Renal cortex interstitium (tissue), 15 donors: Measurements from ENCODE around the gene ATF6B. TPM values are rescaled to one million over a fixed set of nuclear protein-coding genes. Genes with fewer than 3 reads are reported as not detected.

Source experiments
- DNase-seq, 11 donors: peaks; one replicate each; pipeline ENCODE4 v3.0.0-alpha.2; 2013; ENCODE audit warnings: low read depth in 9 of 11, low spot score in 4 of 11; ENCODE audit errors: extremely low read depth in 1 of 11
- long read RNA-seq, 16 experiments: transcript quantifications; one replicate each; lab custom pipeline, GENCODE V29; 2026
- polyA plus RNA-seq, 3 donors: library from polyadenylated mRNA; unstranded; fragments of 120-200 nt; gene quantifications; one replicate each; pipeline ENCODE4 v1.2.1, GENCODE V29; 2013; ENCODE audit not compliant: insufficient read length in 3 of 3

Gene ATF6B
- polyA plus RNA-seq = 100 to 1,000 TPM in 1 of 3 donors, 10 to 100 TPM in 2; 87.2 to 104 (median 92.0) TPM
- long read RNA-seq, donor 1, transcript ATF6B-212 (5 exons, 564 nt) = minor isoform, 6 of 62 reads
- long read RNA-seq, donor 1, transcript ATF6B-216 (8 exons, 1,176 nt) = major isoform, 13 of 62 reads
- long read RNA-seq, donor 1, partial matches to known transcripts = 38 of 62 reads
- long read RNA-seq, donor 1, other reads (novel, unspliced or antisense) = 0 of 62 reads
- long read RNA-seq, donor 2, transcript ATF6B-212 (5 exons, 564 nt) = major isoform, 12 of 46 reads
- long read RNA-seq, donor 2, transcript ATF6B-216 (8 exons, 1,176 nt) = minor isoform, 5 of 46 reads
- long read RNA-seq, donor 2, partial matches to known transcripts = 26 of 46 reads
- long read RNA-seq, donor 2, other reads (novel, unspliced or antisense) = 0 of 46 reads
- long read RNA-seq, donor 3, transcript ATF6B-210 (18 exons, 2,620 nt) = minor isoform, 8 of 89 reads
- long read RNA-seq, donor 3, transcript ATF6B-216 (8 exons, 1,176 nt) = major isoform, 12 of 89 reads
- long read RNA-seq, donor 3, partial matches to known transcripts = 60 of 89 reads
- long read RNA-seq, donor 3, other reads (novel, unspliced or antisense) = 0 of 89 reads
- long read RNA-seq, donor 4, transcript ATF6B-216 (8 exons, 1,176 nt) = minor isoform, 5 of 52 reads
- long read RNA-seq, donor 4, transcript ATF6B-210 (18 exons, 2,620 nt) = major isoform, 11 of 52 reads
- long read RNA-seq, donor 4, partial matches to known transcripts = 31 of 52 reads
- long read RNA-seq, donor 4, other reads (novel, unspliced or antisense) = 0 of 52 reads
- long read RNA-seq, donor 5 = 0 reads
- long read RNA-seq, donor 6, transcript ATF6B-210 (18 exons, 2,620 nt) = minor isoform, 7 of 89 reads
- long read RNA-seq, donor 6, transcript ATF6B-216 (8 exons, 1,176 nt) = minor isoform, 7 of 89 reads
- long read RNA-seq, donor 6, transcript ATF6B-212 (5 exons, 564 nt) = major isoform, 16 of 89 reads
- long read RNA-seq, donor 6, partial matches to known transcripts = 56 of 89 reads
- long read RNA-seq, donor 6, other reads (novel, unspliced or antisense) = 0 of 89 reads
- long read RNA-seq, donor 7, transcript ATF6B-210 (18 exons, 2,620 nt) = major isoform, 8 of 64 reads
- long read RNA-seq, donor 7, transcript ATF6B-212 (5 exons, 564 nt) = minor isoform, 5 of 64 reads
- long read RNA-seq, donor 7, transcript ATF6B-216 (8 exons, 1,176 nt) = minor isoform, 7 of 64 reads
- long read RNA-seq, donor 7, partial matches to known transcripts = 41 of 64 reads
- long read RNA-seq, donor 7, other reads (novel, unspliced or antisense) = 0 of 64 reads
- long read RNA-seq, donor 8 = 0 reads
- long read RNA-seq, donor 9, transcript ATF6B-210 (18 exons, 2,620 nt) = major isoform, 17 of 73 reads
- long read RNA-seq, donor 9, transcript ATF6B-212 (5 exons, 564 nt) = minor isoform, 5 of 73 reads
- long read RNA-seq, donor 9, transcript ATF6B-216 (8 exons, 1,176 nt) = minor isoform, 11 of 73 reads
- long read RNA-seq, donor 9, partial matches to known transcripts = 36 of 73 reads
- long read RNA-seq, donor 9, other reads (novel, unspliced or antisense) = 0 of 73 reads
- long read RNA-seq, donor 10, transcript ATF6B-216 (8 exons, 1,176 nt) = major isoform, 12 of 62 reads
- long read RNA-seq, donor 10, transcript ATF6B-210 (18 exons, 2,620 nt) = minor isoform, 6 of 62 reads
- long read RNA-seq, donor 10, transcript ATF6B-211 (18 exons, 2,532 nt) = minor isoform, 5 of 62 reads
- long read RNA-seq, donor 10, transcript ATF6B-212 (5 exons, 564 nt) = minor isoform, 6 of 62 reads
- long read RNA-seq, donor 10, partial matches to known transcripts = 29 of 62 reads
- long read RNA-seq, donor 10, other reads (novel, unspliced or antisense) = 0 of 62 reads
- long read RNA-seq, donor 11, transcript ATF6B-216 (8 exons, 1,176 nt) = major isoform, 9 of 30 reads
- long read RNA-seq, donor 11, transcript ATF6B-210 (18 exons, 2,620 nt) = minor isoform, 7 of 30 reads
- long read RNA-seq, donor 11, partial matches to known transcripts = 7 of 30 reads
- long read RNA-seq, donor 11, other reads (novel, unspliced or antisense) = 0 of 30 reads
- long read RNA-seq, donor 12, transcript ATF6B-216 (8 exons, 1,176 nt) = major isoform, 8 of 12 reads
- long read RNA-seq, donor 12, partial matches to known transcripts = 0 of 12 reads
- long read RNA-seq, donor 12, other reads (novel, unspliced or antisense) = 0 of 12 reads
- long read RNA-seq, donor 13 = 0 reads
- long read RNA-seq, donor 14, transcript ATF6B-212 (5 exons, 564 nt) = major isoform, 6 of 31 reads
- long read RNA-seq, donor 14, transcript ATF6B-210 (18 exons, 2,620 nt) = major isoform, 6 of 31 reads
- long read RNA-seq, donor 14, partial matches to known transcripts = 15 of 31 reads
- long read RNA-seq, donor 14, other reads (novel, unspliced or antisense) = 0 of 31 reads
- long read RNA-seq, donor 15, transcript ATF6B-216 (8 exons, 1,176 nt) = major isoform, 12 of 45 reads
- long read RNA-seq, donor 15, transcript ATF6B-210 (18 exons, 2,620 nt) = minor isoform, 8 of 45 reads
- long read RNA-seq, donor 15, partial matches to known transcripts = 19 of 45 reads
- long read RNA-seq, donor 15, other reads (novel, unspliced or antisense) = 0 of 45 reads
- long read RNA-seq, donor 16, transcript ATF6B-210 (18 exons, 2,620 nt) = minor isoform, 29 of 248 reads
- long read RNA-seq, donor 16, transcript ATF6B-212 (5 exons, 564 nt) = minor isoform, 11 of 248 reads
- long read RNA-seq, donor 16, transcript ATF6B-216 (8 exons, 1,176 nt) = major isoform, 30 of 248 reads
- long read RNA-seq, donor 16, transcript ATF6B-209 (18 exons, 2,624 nt) = minor isoform, 6 of 248 reads
- long read RNA-seq, donor 16, partial matches to known transcripts = 167 of 248 reads
- long read RNA-seq, donor 16, other reads (novel, unspliced or antisense) = 0 of 248 reads

DNA sequence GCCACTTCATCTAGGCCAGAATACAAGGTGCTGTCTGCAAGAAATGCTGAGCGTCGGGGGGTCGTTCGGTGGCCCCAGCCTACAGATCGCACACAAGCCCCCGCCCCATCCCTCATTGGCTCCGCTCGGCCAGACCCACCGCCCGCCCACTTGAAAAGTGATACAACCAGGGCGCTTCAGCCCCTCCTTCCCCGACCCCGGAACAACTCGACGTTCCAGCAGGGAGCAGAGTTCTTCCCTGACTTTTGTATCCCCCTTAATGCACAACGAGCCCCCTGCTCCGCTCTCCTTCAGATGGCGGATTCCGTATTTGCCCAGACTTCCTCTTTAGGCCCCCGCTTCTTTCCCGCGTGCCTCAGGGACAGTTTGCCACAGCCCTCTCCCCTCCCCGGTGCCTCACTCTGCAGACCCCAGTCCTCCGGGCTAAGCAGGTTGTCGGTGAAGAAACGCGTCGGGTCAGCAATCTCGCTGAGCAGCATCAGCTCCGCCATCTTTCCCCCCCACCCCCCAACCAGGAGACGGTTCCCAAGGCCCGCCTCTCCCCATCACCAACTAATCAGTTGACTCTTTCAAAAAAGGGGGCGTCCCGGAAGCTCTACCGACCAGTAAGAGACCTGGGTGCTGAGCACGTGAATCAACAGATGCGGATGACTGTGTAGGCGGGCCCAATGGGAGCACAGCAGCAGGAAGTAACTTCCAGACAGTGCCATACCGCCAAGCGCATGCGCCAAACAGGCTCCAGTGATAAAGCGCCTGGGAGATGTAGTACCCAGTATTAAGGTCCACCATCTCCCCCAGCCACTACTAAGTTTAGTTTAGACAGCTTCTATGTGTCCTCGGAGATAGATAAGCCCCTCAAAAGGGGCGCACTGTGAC lies at the start of gene ATF6B:
ATF6B (minus strand) TSS at position 530 of the 876 bp plus-strand sequence; CDS start at position 491, 39 bp downstream.
- DNase-seq = peak; percentile 89 to 100 (median 98)

GRCh38 chr6:32177183-32177787 lies 49.2 kb upstream of the ATF6B start:
- peak in 1 of 11 donors; percentile 67 for DNase-seq

DNA sequence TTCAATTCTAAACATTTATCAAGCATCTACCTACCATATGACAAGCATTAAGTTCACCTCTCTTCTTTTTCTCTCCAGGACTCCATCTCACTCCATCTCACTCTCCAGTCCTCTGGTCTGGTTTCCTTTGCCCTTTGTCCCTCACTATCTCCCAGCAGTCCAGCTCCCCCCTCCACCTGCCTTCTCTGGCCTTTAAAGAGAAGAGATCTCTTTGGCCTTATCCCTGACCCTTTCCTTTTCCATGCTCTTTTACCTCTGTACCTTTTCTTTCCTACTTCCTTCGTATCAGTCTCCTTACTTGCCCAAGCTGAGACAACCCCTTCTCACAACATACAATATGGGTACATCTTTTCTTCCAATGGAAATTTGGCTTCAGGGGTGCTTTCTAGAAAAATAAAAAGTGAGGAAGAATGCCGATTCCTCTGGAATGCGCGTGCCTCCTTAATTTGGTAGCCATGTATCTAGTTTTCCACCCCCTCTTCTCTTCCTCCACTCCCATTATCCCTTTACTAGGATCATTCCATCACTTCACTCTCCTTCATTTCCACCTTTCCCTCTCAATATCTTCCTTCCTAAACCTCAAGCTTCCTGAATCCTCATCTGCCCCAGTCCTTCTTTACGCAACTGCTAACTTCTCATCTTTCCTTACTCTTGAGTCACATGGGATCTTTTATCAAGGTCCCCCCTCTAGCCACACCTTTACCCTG lies 48.6 kb upstream of the ATF6B start:
- no peak for DNase-seq

- peak; percentile 88 to 99 (median 96) for DNase-seq
Observed at GRCh38 chr6:32175711-32176475, 47.8 kb upstream of the ATF6B start, which contains the start of gene AGPAT1. TSS of gene AGPAT1 (minus strand) at chr6:32176084. CDS start at chr6:32171496, 4,588 bp downstream.

GRCh38 chr6:32175322-32175710 lies 47.3 kb upstream of the ATF6B start:
- DNase-seq = no peak

DNA sequence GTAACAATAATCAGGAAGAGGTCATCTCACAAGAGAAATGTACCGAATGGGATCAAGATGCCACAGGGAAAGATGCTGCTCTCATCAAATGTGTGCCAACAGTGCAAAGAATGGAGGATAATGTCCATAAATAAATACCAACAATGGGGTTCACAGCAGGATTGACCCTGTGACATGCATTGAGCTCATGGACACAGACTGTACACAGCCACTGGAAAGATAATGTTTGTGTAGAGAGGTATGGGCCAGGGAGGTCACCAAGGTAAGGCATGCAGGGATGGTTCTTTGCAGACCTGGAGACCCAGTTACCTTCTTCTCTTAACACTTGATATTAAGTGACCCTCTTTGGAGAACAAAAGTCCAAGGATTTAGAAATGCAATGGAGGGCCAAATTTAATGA lies 46.4 kb upstream of the ATF6B start:
- no peak for DNase-seq

- DNase-seq = no peak
Observed at GRCh38 chr6:32173051-32173727, 45.1 kb upstream of the ATF6B start.

GRCh38 chr6:32171234-32171633 lies 43.2 kb upstream of the ATF6B start:
- no peak for DNase-seq

- no peak for DNase-seq
Observed at GRCh38 chr6:32170294-32170693, 42.2 kb upstream of the ATF6B start.

DNA sequence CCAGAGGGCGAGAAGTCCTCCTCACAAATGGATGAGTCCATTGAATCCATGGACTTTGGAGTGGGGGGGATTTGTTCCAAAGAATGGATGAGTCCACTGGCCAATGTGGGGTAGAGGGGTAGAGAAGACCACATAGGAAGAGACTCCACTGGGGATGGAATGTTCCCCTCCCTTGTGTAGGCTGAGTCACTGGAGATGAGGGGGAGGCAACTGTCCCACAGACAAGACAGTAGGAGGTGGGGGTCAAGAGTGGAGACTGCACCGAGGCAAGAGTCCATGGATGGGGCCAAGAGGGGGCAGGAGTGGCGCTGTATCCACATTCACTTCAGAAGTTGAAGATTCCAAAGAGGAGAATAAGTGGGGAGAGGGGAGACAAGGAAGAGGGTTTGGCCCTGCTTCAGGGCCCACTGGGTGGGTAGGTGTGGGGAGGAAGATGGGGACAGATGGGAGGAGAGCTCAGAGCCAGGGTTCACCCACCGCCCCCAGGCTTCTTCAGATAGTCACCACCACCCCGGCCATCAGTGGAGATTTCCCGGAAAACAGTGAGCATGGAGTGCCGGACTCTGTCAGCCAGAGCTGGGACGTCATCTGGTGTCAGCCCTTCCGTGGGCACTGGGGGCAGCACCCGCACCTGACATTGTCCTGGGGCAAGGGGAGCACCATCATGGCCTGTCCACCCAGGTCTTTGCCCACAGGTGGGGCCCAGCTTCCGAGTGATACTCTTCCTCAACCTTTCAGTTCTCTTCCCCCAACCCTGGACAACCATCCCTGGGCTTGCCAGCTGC lies 41.0 kb upstream of the ATF6B start:
- no peak for DNase-seq

DNA sequence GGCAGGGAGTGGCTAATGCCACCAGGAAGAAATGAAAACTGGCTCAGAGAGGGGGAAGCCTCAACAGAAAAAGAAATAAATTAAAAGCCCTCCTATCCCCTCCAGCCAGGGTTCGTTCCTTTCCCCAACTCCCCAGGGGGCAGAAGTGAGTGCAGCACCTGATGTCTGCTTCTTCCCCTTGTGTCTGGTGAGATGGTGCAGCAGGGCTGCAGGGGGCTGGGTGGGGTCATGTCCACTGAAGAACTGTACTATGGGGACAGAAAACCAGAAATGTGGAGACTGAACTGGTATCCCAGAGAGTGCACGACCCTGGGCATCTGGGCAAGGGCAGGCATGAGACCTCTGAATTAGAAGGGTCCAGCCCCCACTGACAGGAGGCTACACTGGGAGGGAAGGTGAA lies 40.3 kb upstream of the ATF6B start:
- DNase-seq = no peak

- DNase-seq = no peak
Observed at GRCh38 chr6:32167761-32168262, 39.8 kb upstream of the ATF6B start.
